Type B pancreatic cell (in vitro differentiated cells): ENCODE measurements around the gene AVL9. TPM values are rescaled to one million over a fixed set of nuclear protein-coding genes. Genes with fewer than 3 reads are reported as not detected.

ENCODE experiments used
- DNase-seq: peaks from one replicate; pipeline ENCODE4 v3.0.0; 2021; ENCODE audit warnings: mixed read lengths; ENCODE audit not compliant: unreplicated experiment; ENCODE audit errors: extremely low spot score
- H3K27ac Mint-ChIP-seq: 2 replicates; pipeline ENCODE4 v1.8.0; 2021; ENCODE audit warnings: mild to moderate bottlenecking, mixed read lengths
- H3K27me3 Mint-ChIP-seq: 2 replicates; pipeline ENCODE4 v1.8.0; 2021; ENCODE audit warnings: mixed read lengths
- H3K36me3 Mint-ChIP-seq: 2 replicates; pipeline ENCODE4 v1.8.0; 2021; ENCODE audit warnings: mixed read lengths
- H3K4me1 Mint-ChIP-seq: one replicate; pipeline ENCODE4 v1.8.0; 2021; ENCODE audit warnings: mixed read lengths; ENCODE audit not compliant: unreplicated experiment
- H3K4me3 Mint-ChIP-seq: 2 replicates; pipeline ENCODE4 v1.8.0; 2021; ENCODE audit warnings: mild to moderate bottlenecking, mixed read lengths
- H3K9me3 Mint-ChIP-seq: 2 replicates; pipeline ENCODE4 v1.8.0; 2021; ENCODE audit warnings: mixed read lengths
- total RNA-seq: library from RNA; stranded (reverse); gene quantifications from 2 replicates; pipeline ENCODE4 v1.2.1, GENCODE V29; 2021; ENCODE audit warnings: low replicate concordance
- TF ChIP-seq, protein P1 (sequence below): fragments of 200-600 bp; sonication (generic); conservative IDR thresholded peaks from 2 replicates; pipeline ENCODE4 v1.5.0; 2021; ENCODE audit warnings: antibody characterized with exemption, mild to moderate bottlenecking

The AVL9 gene
- total RNA-seq, 1 donor from 2014 or later, result 35.2 TPM

- Mint-ChIP-seq H3K27ac (no peak overlapping the region), H3K4me3 (no peak overlapping the region), H3K36me3 (no peaks in the 10 kb centered on the region), H3K4me1 (no peaks in the 10 kb centered on the region), H3K27me3 (no peaks in the 10 kb centered on the region), H3K9me3 (no peaks in the 10 kb centered on the region)
- TF ChIP-seq, protein P1, sequence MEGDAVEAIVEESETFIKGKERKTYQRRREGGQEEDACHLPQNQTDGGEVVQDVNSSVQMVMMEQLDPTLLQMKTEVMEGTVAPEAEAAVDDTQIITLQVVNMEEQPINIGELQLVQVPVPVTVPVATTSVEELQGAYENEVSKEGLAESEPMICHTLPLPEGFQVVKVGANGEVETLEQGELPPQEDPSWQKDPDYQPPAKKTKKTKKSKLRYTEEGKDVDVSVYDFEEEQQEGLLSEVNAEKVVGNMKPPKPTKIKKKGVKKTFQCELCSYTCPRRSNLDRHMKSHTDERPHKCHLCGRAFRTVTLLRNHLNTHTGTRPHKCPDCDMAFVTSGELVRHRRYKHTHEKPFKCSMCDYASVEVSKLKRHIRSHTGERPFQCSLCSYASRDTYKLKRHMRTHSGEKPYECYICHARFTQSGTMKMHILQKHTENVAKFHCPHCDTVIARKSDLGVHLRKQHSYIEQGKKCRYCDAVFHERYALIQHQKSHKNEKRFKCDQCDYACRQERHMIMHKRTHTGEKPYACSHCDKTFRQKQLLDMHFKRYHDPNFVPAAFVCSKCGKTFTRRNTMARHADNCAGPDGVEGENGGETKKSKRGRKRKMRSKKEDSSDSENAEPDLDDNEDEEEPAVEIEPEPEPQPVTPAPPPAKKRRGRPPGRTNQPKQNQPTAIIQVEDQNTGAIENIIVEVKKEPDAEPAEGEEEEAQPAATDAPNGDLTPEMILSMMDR, result no peak
- DNase-seq, result no peak
Measured at GRCh38 chr7:32481176-32481575, 14.1 kb upstream of the AVL9 start.

DNA sequence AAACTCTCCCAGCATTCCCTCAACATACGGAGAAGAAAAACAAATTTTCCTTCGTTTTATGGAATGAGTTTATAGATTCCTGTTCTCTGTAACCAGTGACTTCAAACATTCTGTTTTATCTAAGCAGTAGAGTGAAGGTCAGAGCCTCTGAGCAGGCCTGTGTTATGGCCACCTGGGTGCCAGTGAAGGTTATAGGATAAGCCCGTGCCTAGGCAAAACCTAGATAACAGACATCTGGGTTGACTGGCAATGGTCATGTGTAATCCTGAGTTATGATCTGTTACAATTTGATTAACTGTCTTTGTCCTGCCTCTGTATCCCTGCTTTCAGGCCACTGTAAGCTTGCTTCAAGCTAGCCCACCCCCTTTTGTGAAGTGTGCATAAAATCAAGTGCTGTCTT lies 13.4 kb upstream of the AVL9 start:
- Mint-ChIP-seq H3K9me3 (no peaks in the 10 kb centered on the region), H3K36me3 (no peaks in the 10 kb centered on the region), H3K27ac (no peak overlapping the region), H3K27me3 (no peaks in the 10 kb centered on the region), H3K4me3 (no peak overlapping the region), H3K4me1 (no peaks in the 10 kb centered on the region)
- no peak for DNase-seq
- TF ChIP-seq, protein P1, result no peak

DNA sequence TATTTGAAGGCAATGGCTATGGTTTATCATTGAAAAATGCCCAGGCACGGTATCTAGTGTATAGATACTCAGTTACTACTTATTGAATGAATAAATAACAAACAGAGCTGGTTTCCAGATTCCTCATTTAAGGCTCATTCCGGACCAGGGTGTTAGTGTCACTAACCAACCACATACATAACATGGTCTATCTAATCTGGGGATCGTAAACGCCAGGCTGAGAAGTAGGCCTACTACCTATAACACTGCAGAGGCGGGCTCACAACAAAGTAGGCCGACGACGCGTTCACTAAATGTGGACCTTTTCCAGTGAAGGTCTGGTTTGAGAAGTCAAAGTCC lies 5.5 kb upstream of the AVL9 start:
- no peaks in the 10 kb centered on the region for H3K27me3 Mint-ChIP-seq
- peak overlapping the region; percentile 90 for H3K4me3 Mint-ChIP-seq
- TF ChIP-seq, protein P1, result no peak
- H3K27ac Mint-ChIP-seq, result peak overlapping the region; percentile 92
- no peak for DNase-seq
- H3K36me3 Mint-ChIP-seq, result peaks cover 8% of the 10 kb centered on the region
- peaks cover 9% of the 10 kb centered on the region for H3K4me1 Mint-ChIP-seq
- no peaks in the 10 kb centered on the region for H3K9me3 Mint-ChIP-seq

DNA sequence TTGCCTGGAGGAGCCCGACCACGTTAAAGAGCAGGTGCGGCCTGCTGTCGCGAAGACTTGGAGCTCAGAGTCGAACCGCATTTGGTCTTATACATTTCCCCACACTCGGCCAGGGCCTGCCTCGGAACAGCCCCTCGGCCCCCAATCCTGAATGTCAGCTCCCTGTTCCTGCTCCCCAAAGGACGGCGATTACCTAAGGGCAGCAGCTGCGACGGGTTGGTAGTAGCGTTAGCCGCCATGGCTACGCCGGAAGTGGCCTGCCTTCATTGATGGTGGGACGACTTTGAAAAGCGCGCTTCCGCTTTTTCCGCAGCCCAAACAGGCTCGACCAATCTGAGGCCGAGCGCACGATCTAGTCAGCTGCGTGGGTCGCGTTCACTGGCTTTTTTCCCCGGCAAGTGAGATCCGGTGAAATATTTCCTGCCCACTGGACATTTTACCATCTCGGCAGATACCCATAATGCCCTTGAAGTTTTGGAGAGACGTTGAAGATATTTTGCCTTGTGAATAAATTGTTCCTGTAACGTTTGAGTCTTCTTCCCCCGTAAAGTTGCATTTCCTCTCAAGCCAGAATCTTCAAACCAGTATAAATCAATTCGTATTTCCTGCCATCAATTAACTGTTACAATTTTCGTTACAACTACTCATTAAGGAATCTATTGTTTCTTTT lies 5.0 kb upstream of the AVL9 start, which contains the start of gene LSM5:
LSM5 (minus strand) TSS at position 254 of the 670 bp plus-strand sequence; CDS start at position 239, 15 bp downstream.
- H3K27ac Mint-ChIP-seq, result peak within 1 kb of the TSS; percentile 92
- peaks cover 8% of the 10 kb centered on the region for H3K36me3 Mint-ChIP-seq
- TF ChIP-seq, protein P1, result no peak
- peaks cover 9% of the 10 kb centered on the region for H3K4me1 Mint-ChIP-seq
- H3K4me3 Mint-ChIP-seq, result peak within 1 kb of the TSS; percentile 90
- H3K9me3 Mint-ChIP-seq, result no peaks in the 10 kb centered on the region
- no peaks in the 10 kb centered on the region for H3K27me3 Mint-ChIP-seq
- DNase-seq, result peak; percentile 88

DNA sequence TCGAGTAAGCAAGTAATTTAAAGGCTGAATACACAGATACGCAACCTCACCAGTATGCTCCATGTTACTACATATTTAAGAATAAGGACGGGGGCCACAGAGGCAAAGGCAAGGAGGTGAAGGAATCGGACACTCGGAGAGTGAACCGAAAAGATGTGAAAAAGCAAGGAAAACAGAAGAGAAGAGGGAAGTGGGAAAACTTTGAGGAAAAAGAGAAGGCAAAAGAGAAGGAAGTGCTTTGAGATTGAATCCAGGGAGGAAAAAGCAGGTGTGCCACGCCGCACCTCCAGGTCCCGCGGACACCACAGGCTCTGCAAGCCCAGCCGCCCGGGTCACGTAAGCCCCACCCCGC lies 367 bp upstream of the AVL9 start:
- Mint-ChIP-seq H3K27me3 (no peaks in the 10 kb centered on the region), H3K27ac (peak overlapping the region; percentile 97), H3K9me3 (no peaks in the 10 kb centered on the region), H3K36me3 (peaks cover 9% of the 10 kb centered on the region), H3K4me3 (peak overlapping the region; percentile 95), H3K4me1 (peaks cover 13% of the 10 kb centered on the region)
- DNase-seq, result no peak
- TF ChIP-seq, protein P1, result no peak
